ENCODE data around the gene HDAC7.

HDAC7 gene

DNA sequence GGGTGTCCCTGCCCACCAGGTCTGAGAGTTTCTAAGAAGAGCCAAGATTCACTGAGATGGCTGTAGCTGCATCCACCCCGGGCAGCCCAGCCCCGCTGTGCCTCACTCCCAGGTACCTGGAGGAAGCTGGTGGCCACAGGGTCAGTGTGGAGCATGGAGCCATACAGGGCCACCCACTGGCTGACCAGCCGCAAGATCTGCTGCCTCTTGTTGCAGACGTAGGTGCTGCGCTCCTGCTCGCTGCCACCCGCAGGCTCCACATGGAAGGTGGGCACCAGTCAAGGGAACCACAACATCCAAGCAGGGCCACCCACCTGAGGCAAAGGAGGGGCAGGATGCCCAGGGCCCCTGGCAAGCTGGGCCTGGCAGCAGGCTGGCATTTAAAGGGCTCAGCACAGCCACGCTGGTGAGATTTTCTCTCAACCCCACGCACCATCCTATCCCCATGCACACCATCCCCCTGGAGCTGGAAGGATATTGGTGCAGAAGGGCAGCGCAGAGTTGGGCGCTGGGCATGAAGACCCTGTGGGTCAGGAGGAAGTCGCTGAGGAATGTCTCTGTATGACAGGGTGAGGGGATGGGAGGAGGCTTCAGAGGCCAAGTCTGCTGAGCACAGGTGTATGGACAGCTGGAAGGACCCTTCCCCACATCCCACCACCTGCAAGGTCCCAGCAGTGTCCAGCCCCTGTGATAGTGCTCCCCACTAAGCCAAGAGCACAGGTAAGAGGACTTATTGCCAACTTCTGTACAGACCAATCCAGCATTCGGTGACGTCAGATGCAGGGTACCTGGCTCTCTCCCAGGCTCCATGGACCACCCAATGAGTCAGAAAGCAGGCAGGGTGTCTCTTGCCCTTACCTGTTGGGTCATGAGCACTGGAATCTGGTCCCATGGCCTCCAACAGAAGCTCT lies 71.9 kb downstream of the HDAC7 start:
- DNase-seq (ENCODE audit: low read depth in 2 of 2) = no peak

DNA sequence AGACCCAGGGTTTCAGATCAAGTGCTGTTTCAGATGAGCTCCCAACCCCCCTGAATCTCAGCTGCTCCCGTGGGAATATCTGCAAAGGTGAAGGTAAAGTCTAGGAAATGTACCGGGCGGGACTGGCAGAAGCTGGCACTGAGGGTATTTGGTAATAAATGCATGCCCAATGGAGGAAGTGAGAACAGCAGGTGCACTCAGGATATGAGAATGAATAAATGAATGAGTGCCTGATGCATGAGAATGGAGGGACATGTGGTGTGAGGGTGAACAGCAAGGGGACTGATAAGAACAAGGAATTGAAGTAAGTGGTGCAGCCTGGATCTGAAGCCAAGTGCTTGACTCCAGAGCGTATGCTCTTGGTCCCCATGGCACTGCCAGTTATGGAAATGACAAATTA lies 72.6 kb downstream of the HDAC7 start:
- no peak for DNase-seq (ENCODE audit: low read depth in 2 of 2)

DNA sequence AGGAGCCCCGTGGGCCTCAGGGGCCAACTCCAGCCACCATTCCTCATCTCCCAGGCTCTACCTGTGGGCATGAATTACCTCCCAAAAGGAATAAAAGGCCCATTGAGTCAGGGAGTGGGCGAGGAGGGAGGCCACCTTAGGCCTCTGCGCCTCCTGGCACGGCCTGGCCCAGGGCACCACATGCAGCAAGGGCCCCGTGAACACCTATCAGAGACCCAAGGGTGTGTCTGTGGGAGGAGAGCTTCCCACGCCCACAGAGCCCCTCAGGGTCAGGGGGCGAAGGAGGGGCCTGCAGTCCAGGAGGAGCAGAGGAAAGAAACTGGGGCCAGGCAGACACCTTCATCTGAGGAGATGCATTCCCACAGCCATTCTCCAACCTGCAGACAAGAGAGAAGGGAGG lies 73.2 kb downstream of the HDAC7 start:
- DNase-seq (ENCODE audit: low read depth in 2 of 2) = no peak

DNA sequence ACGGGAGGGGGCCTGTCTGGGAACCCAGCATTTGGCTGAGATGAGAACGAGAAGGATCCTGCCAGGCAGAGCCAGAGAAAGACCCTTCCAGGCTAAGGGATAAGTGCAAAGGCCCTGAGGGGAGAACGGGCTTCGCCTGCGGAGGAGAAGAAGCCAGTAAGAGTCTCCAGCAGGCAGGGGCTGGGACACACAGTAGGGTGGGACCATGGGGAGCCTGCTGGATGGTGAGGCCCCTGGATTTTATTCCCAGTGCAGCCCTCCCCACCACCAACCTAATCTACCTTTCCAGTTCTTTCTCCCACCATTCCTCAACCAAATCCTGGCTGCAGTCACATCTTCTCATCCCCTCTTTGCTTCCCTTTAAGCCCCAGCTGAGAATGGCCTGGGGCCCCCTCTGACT lies 73.6 kb downstream of the HDAC7 start:
- no peak for DNase-seq (ENCODE audit: low read depth in 2 of 2)

DNA sequence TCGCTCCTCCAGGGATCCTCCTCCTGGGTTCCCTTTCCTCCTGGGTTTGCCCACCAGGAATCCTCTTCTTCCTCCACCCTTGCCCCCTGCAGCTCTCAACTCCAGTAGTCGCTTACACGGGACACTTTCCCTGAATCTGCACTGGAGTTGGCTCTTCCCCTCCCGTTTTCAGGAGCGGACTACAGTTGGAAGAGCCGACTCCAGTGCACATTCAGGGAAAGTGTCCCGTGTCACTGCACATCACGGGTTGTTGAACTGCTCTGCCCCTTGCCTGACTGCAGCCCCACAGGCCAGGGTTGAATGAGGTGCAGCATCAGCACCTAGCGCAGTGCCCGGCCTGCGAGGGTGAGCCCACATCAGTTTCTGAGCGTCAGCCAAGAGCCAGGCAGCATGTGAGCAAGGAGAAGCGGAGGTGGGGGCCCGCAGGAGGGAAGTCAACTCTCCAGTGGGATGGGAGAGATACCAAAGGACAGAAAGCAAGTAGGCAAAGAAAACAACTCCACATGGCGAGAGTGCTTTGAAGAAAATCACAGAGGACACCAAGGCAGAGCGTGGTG lies 74.1 kb downstream of the HDAC7 start:
- no peak for DNase-seq (ENCODE audit: low read depth in 2 of 2)

DNA sequence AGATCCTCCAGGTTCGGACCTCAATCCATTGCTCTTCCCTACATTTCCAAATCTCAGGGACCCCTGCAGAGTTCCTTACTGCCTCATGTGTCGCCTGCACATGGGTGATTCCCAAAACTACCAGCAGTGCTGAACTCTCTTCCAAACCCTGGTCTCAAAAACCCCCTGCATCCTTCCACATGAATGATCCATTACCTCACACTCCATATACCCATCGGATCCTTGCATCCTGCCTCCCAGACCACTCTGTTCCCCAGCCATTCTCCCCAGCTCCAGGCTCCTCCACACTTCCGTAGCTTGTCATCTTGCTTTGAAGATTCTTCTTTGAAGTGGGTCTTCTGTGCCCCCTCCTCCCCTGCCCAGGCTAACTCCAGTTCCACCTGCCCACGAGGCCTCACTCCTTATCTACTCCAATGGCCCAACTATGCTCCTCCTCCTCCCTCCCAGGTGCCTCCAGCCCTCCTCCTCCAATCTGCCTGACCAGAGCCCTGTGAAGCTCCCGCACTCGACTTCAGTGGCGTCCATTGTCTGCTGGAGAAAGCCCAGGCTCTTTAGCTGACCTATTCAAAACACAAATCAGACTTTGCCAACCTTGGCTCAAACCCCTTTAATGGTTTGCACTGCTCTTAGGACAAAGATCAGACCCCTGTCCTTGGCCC lies 74.8 kb downstream of the HDAC7 start:
- DNase-seq (ENCODE audit: low read depth in 2 of 2) = no peak

DNA sequence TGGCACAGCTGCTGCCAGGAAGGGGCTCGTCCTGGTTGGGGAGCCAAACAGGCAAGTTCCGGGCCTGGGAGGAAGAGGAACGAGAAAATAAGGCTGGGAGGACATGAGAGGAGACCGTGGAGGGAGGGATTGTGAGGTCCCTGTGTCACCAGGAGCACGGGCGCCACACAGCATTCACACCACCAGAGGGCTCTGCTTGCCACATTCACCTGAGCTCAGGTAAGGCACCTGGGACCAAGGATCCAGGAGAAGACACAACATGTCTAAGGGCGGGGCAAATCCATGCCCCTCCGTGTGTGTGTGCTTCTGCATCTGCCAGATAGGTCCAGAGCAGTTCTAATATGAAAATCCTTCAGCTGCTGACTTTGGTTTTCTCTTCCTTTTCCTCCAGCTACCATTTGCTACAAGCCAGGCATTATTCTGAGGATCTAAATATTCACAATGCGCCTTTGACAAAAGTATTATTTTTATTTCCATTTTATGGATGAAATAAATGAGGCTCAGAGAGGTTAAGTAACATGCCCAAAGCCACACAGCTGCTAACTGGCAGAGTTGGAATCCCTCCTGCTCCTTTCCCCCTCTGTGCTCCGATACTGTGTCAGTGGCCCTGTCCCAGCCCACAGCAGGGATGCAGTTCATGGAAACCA lies 75.6 kb downstream of the HDAC7 start:
- peak; percentile 29 to 33 for DNase-seq (ENCODE audit: low read depth in 2 of 2)

DNA sequence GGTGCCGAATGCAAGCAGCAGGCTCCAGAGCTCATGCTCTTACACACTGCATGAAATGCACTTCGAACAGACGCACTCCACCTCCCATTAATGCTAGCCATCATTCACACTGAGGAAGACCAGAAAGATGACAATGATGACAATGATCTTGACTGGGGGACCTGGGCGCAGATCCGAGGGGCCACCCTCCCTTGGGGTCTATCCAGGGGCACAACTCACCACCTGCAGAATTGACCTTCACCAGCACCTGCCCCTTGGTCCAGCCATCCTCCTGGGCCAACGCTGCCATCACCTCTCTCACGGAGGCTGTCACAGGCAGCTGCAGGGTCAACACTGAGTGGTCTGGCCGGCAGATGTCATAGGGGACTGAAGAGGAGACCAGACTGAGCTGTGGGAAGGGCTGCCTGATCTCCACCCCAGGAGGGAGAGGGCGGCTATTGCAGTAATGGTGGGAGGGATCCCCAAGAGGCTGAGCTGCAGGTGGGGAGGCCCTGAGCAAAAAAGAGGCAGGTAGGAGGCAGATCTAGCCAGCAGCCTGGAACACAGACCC lies 76.3 kb downstream of the HDAC7 start:
- DNase-seq (ENCODE audit: low read depth in 2 of 2) = no peak

DNA sequence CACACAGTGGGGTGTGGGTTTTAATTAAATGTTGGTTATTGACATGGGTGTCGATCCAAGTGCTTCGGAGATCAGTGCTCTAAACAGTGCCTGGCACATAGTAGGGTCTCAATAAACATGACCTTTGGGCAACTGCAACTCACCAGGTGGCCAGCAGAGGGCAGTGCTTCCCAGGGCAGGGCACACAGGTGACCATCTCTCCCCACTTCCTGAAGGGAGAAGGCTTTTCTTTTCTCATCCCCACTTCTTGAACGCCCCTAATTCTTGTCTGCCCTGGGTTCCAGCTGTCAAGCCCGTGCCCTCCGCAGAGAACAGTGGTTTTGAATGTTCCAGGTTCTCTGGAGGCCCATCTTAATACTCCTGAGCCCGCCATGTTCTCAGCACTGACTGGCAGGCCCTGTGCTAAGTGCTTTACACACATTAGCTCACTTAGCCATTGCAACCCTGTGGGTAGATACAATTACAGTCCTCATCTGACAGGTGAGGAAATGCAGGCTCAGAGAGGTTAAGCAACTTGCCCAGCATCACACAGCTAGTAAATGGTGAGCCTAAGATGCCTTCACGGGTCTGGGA lies 77.4 kb downstream of the HDAC7 start:
- DNase-seq (ENCODE audit: low read depth in 2 of 2) = peak; percentile 41 to 63

DNA sequence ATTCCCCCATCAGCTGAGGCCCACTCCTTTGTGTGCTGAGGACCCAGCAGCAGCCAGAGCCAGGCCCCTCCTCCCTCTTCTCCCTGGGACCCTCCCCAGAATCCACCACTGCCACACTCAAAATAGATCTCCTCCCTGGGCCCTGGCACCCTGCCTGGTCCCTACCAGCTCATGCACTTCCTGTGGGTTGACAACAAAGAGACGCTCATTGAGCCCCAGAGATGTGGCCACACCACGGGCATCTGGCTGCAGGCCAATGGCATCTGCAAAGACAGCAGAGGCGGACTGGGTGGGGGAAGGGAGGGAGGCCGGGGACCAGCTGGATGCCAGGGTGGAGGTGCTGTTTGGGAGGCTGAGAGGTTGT lies 78.4 kb downstream of the HDAC7 start:
- peak in 1 of 2 donors; percentile 31 for DNase-seq (ENCODE audit: low read depth in 2 of 2)

DNA sequence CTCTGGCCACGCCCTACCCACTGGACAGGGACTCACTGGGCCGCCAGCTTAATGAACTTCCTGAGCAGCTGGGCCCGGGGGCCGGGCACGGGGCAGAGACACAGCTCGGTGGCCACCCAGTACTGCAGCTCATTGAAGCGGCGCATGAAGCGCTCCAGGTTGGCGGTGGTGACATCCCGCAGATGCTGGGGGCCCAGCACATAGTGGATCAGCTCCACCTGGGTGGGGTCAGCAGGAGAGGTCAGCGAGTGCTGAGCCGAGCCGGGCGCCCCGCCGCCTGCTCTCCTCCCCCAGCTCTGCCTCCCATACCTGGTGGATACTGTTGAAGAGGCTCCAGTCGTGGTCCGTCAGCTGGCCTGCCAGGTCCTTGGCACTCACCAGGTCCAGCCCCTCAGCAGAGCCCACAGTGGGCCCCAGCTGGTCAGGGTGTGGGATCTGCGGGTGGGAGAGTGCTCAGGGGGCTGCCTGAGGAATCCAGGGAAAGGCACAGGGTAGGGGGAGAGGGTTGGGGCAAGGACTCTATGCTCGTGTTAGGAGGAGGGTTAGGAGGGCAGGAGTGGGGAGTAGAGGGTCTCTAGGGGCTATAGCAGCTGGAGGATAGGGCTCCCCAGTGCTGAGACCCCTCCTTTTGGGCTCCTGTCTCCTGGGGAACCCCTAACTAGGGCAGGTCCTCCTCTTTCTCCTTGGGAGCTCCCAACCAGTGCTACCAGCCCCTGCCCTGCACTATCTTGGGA lies 78.9 kb downstream of the HDAC7 start:
- DNase-seq (ENCODE audit: low read depth in 2 of 2) = no peak

DNA sequence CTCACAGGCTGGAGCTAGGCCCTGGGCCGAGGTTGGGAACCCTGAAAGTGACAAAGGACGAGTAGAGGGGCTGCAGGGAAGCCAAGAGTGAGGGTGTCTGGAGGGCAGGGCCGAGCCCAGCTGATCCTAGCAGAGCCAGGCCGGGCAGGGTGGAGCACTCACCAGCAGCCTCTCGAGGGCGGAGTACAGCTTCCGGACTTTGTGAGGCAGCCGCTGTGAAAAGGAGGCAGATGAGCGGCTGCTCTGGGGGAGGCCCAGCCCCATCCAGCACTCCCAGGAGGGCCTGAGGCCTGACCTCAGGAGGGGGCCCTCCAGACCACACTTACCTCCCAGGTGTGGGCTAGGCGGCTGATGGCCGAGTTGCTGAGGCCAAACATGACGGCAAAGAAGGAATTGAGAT lies 79.7 kb downstream of the HDAC7 start:
- no peak for DNase-seq (ENCODE audit: low read depth in 2 of 2)

DNA sequence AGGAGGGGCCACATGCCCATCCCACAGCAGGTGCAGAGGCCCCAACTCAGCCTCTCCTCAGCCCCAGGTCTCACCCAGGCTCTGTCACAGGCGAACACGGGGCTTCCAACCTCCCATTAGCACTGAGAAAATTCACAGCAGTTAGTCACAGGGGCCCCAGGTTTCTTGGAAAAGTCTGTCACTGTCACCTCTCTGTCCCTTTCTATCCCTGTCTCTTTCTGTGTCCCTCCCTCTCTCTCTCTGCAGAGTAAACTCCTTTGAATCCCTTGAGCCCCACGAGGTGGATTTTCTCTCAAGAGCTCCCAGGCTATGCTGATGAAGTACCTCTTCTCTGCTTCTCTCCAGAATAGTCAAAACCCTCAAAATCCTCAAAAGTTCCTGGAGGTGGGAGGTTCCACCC lies 80.4 kb downstream of the HDAC7 start:
- no peak for DNase-seq (ENCODE audit: low read depth in 2 of 2)

DNA sequence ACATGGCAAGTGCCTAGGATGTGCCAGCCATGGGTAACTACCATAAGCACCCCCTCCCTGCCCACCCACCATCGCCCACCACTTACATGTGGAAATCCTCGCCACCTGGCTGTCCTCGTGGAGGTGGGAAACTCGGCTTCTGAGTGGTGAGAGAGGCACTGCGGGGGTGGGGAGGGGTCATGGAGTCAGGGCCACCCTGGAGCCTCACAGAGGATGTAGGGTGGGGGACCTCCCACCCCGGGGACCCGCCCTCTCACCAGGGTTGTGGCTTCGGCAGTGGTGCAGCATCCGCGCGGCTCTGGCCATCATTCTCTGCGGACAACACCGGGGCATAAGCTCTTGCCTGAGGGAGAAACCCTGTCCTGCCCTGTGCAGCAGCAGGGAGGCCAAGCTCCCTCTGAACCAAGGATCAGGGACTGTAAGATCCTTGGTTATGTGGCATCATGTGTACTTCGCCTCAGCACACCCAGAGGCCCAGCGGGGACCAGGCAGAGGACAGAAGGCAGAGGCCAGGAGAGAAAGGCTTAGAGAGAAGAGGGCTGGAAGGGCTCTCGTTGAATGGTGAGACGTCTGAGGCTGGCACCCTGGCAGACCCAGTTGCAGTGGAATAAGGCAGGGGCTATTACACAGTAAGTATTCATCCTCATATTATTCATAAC lies 81.6 kb downstream of the HDAC7 start:
- no peak for DNase-seq (ENCODE audit: low read depth in 2 of 2)

DNA sequence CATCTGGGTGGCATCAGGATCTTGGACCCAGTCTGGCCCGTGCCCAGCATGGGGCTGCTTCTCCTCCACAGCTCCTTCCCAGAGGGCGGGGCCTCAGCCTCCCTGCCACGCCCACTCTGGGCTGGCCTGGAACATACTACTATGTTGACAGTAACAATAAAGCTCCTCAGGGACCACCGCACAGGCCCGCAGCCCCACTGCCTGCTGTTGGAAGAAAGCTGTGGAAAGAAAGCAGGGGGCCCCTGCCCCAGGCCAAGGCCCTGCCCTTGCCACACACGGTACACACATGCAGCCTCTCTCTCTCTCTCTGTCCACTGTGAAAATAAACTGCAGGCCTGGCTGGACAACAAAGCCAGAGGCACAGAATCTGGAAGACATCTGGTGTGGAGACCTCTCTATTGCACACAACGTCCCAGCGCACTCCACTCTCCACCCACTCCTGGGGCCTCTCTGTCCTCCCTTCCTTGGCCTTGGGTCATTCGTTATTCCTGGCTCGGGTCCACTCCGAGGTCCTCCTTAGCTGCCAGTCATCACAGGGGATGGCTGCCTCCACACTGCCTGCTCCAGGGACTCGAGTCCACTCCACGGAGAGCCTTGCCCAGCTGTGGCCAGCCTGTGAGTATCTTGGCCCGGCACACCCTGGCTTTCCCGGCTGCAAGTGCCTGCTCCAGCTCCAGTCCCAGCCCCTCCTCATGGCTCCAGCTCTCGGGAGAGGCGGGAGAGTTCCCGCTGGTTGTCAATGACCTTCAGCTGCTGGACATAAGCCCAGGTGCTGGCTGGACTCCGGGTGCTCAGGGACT lies 82.6 kb downstream of the HDAC7 start:
- no peak for DNase-seq (ENCODE audit: low read depth in 2 of 2)

DNA sequence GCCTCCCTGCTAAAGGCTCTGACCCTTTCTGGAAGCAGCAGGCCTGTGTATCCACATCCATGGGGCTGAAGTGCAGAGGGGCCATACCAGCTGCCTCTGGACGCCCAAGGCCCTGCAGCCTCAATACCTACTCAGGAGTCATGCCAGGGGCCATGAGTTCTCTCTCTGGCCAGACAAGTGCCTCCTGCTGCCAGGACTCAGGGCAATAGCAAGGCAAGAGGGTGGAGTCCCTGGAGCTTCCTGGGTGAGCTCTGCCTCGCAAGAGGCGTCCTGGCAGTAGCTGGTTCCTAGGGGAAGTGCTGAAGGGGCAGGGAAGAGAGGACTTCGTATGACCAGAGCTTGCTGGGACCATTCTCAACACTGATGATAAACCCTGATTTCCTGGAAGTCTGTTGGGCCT lies 83.5 kb downstream of the HDAC7 start:
- no peak for DNase-seq (ENCODE audit: low read depth in 2 of 2)

DNA sequence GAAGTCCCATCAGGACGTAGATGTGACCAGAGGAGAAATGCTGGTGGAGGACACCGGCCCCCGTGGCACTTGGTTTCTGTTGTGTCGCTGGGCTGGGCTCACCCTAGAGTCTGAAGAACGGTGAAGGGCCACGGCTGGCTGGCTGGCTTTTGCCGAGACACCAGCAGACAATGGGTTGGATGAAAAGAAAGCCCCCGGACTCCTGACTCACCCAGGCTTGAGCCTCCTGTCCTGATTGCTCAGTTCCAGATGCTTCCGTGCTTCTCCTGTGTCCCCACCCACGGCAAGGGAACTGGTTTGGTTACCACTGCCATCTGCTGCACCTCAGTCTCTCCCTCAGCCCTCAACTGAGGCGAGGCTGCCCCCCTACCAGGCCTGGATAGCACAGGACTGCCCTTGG lies 84.1 kb downstream of the HDAC7 start:
- no peak for DNase-seq (ENCODE audit: low read depth in 2 of 2)

DNA sequence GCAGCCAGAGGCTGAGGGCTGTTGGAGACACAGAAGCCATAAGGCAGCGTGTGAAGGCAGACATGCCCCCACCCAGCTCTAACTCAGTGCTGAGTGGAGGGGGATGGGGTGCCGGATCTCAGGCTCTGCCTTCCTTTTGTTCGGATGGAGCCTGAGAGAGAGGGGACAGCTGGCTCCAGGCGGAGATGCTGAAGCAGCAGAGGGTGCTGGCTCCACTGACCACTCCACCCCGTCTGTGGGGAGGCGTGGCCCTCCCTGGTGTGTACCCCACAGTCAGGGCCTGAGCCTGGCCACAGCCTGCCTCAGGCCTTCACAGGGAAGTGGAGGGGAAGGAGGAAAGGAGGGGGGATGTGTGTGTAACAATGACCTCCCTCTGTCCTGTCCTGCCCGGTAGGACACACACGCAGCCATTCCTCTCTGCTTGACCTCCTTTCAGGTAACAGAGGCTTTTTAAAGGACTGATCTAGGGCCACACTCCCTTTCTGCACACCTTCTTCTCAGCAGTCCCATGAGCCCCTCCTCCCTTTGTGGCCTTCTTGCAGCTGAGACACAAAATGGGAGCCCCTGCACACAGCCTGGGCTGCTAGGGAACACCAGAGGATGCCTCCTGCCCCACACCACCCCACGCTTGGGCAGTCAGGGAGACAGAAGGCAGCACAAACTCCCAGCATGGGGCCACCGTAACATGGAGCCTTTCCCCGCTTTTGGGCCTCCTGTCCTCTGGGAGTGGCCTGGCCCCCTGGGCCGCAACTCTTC lies 84.8 kb downstream of the HDAC7 start:
- DNase-seq (ENCODE audit: low read depth in 2 of 2) = no peak

DNA sequence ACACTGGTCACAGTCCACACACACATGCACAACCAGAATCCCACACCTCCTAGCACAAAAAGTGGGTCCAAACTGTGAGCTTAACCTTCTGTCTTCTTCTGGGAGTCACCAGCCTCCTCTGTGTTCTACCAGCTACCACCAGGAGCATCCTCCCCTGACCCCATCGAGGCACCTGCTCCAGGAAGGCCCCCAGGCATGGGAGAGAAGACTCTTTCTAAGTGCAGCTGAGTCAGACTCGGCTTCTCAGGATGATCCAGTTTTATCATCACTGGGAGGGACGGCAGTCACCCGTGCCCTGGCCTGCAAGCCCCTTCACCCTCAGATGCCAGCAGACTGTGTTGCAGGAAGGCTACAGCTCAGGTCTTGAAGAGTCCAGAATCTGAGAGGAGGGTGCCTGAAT lies 86.6 kb downstream of the HDAC7 start:
- no peak for DNase-seq (ENCODE audit: low read depth in 2 of 2)

Data from stimulated activated CD4-positive, alpha-beta T cell treated with anti-CD3 and anti-CD28 coated beads, Interleukin-1b, Interleukin-23, amount 100 ng/mL, for 1 hour (primary cell).